SK-N-DZ (cell line): ENCODE data around the gene ADGRL3.

Experiments
- DNase-seq: peaks from one replicate; pipeline ENCODE4 v3.0.0-alpha.2; 2015; ENCODE audit warnings: low spot score

ADGRL3 gene

GRCh38 chr4:61277785-61278760 lies 77.9 kb downstream of the ADGRL3 start:
- DNase-seq: no peak

- DNase-seq: no peak
Observed at GRCh38 chr4:61292322-61292721, 92.2 kb downstream of the ADGRL3 start.

GRCh38 chr4:61293707-61294400 lies 93.7 kb downstream of the ADGRL3 start:
- DNase-seq: no peak

- peak; percentile 38 for DNase-seq
Observed at GRCh38 chr4:61294936-61295335, 94.8 kb downstream of the ADGRL3 start.

GRCh38 chr4:61296144-61296543 lies 96.0 kb downstream of the ADGRL3 start:
- peak; percentile 39 for DNase-seq

GRCh38 chr4:61298178-61298740 lies 98.1 kb downstream of the ADGRL3 start:
- DNase-seq: no peak

- no peak for DNase-seq
Observed at GRCh38 chr4:61299316-61299715, 99.2 kb downstream of the ADGRL3 start.

- DNase-seq: no peak
Observed at GRCh38 chr4:61300266-61300844, 100.2 kb downstream of the ADGRL3 start.

- DNase-seq: no peak
Observed at GRCh38 chr4:61301271-61301670, 101.1 kb downstream of the ADGRL3 start.

GRCh38 chr4:61308033-61308432 lies 107.9 kb downstream of the ADGRL3 start:
- DNase-seq: no peak

GRCh38 chr4:61309616-61310015 lies 109.5 kb downstream of the ADGRL3 start:
- DNase-seq: no peak

- no peak for DNase-seq
Observed at GRCh38 chr4:61312526-61312925, 112.4 kb downstream of the ADGRL3 start.

- DNase-seq: no peak
Observed at GRCh38 chr4:61318431-61318830, 118.3 kb downstream of the ADGRL3 start.

GRCh38 chr4:61319156-61319555 lies 119.0 kb downstream of the ADGRL3 start:
- no peak for DNase-seq

- DNase-seq: no peak
Observed at GRCh38 chr4:61320154-61320553, 120.0 kb downstream of the ADGRL3 start.

- DNase-seq: no peak
Observed at GRCh38 chr4:61320631-61321030, 120.5 kb downstream of the ADGRL3 start.

GRCh38 chr4:61332693-61333092 lies 132.6 kb downstream of the ADGRL3 start:
- no peak for DNase-seq

- no peak for DNase-seq
Observed at GRCh38 chr4:61333490-61333889, 133.4 kb downstream of the ADGRL3 start.

- DNase-seq: no peak
Observed at GRCh38 chr4:61335241-61335763, 135.2 kb downstream of the ADGRL3 start.

GRCh38 chr4:61336488-61336887 lies 136.4 kb downstream of the ADGRL3 start:
- no peak for DNase-seq

GRCh38 chr4:61336916-61337315 lies 136.8 kb downstream of the ADGRL3 start:
- DNase-seq: no peak

- DNase-seq: no peak
Observed at GRCh38 chr4:61342061-61342460, 141.9 kb downstream of the ADGRL3 start.
